ENCODE measurements around the gene STMN3. TPM values are rescaled to one million over a fixed set of nuclear protein-coding genes. Genes with fewer than 3 reads are reported as not detected.
A peak's percentile ranks its signal among the peaks of the same experiment; 100 is the strongest.

The STMN3 gene
- total RNA-seq, 2 experiments from 2014 or later: 15.4 to 17.6 TPM

DNA sequence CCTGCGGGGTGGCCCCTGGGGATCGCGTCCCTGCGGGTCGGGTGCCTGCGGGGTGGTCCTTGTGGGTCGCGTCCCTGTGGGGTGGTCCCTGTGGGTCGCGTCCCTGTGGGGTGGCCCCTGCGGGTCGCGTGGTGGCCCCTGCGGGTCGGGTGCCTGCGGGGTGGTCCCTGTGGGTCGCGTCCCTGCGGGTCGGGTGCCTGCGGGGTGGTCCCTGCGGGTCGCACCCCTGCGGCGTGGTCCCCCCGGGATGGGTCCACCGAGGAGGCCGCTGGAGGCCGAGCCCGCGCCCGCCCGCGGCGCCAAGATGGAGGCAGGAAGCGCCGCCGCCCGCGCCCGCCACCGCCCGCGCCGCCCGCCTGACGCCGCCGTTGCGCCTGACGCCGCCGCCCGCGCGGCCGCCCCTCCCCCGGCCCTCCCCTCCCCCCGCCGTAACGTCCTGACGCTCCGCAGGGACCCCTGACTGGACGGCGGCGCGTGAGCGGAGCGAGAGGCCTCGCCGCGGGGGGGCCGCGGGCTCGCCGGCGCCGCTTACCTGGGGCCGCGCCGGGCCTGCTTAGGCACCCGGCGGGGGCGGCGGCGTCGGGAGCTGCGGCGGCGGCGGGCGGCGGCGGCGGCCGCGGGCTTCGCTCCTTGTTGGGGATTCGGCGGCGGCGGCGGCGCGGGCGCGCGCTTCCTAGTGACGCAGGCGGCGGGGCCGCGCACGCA lies 26.6 kb downstream of the STMN3 start, which contains the start of gene GMEB2:
Gene GMEB2, minus strand, starts transcription at position 678 of the 705 bp plus-strand sequence. CDS start 7,704 bp downstream, outside the sequence.
- ChIA-PET POLR2A (interaction anchor here (0.6 to 1.5 kb wide), 7 partner anchors 9 to 354 kb away, joined by 3 to 12 read pairs (median 3); partner anchors contain the start of genes PRPF6, RTEL1 and STMN3), CTCF (interaction anchor here (1.0 to 1.2 kb wide), 2 partner anchors 15 to 110 kb away, joined by 3 to 4 read pairs; partner anchors contain the start of gene LIME1)
- Mint-ChIP-seq H3K27ac (peak within 1 kb of the TSS; percentile 97), H3K27me3 (no peaks in the 10 kb centered on the region), H3K4me1 (peaks cover 36% of the 10 kb centered on the region), H3K36me3 (ENCODE audit: low read depth) (peaks cover 28% of the 10 kb centered on the region), H3K4me3 (peak within 1 kb of the TSS; percentile 87), H3K9me3 (ENCODE audit: low read depth) (no peaks in the 10 kb centered on the region)
- peak; percentile 84 for DNase-seq
- ATAC-seq: peak; percentile 45
- intact Hi-C loops (cut with DNase I, micrococcal nuclease): loop anchor here (1.0 to 5.0 kb wide), 19 partner anchors 9 to 830 kb away; partner anchors contain the start of genes ARFGAP1 (in 1 of the 2), ARFRP1 (in 1 of the 2), DIDO1 (in 1 of the 2) and DNAJC5 (in 1 of the 2)

GRCh38 chr20:63625771-63626423 lies 27.3 kb downstream of the STMN3 start:
- H3K9me3 Mint-ChIP-seq (ENCODE audit: low read depth): no peaks in the 10 kb centered on the region
- CTCF ChIA-PET: interaction anchor here (1.0 kb wide), 1 partner anchor 88 kb away, joined by 3 read pairs; no protein-coding TSS in a partner anchor
- ATAC-seq (no peak), DNase-seq (peak; percentile 53)
- H3K27me3 Mint-ChIP-seq: no peaks in the 10 kb centered on the region
- intact Hi-C loops (cut with DNase I, micrococcal nuclease): loop anchor here (1.0 to 5.0 kb wide), 9 partner anchors 44 to 829 kb away; partner anchors contain the start of genes ARFGAP1 (in 1 of the 2), DIDO1 (in 1 of the 2), MRGBP (in 1 of the 2) and TCFL5 (in 1 of the 2)
- peak overlapping the region; percentile 94 for H3K27ac Mint-ChIP-seq
- peaks cover 30% of the 10 kb centered on the region for H3K36me3 Mint-ChIP-seq (ENCODE audit: low read depth)
- H3K4me3 Mint-ChIP-seq: peak overlapping the region; percentile 79
- POLR2A ChIA-PET: interaction anchor here (1.4 kb wide), 1 partner anchor 11 kb away, joined by 3 read pairs; no protein-coding TSS in a partner anchor
- peaks cover 33% of the 10 kb centered on the region for H3K4me1 Mint-ChIP-seq

GRCh38 chr20:63624486-63624885 lies 28.7 kb downstream of the STMN3 start:
- intact Hi-C loops (cut with DNase I, micrococcal nuclease): no loop called here
- Mint-ChIP-seq H3K4me3 (peak overlapping the region; percentile 15), H3K27ac (no peak overlapping the region), H3K27me3 (no peaks in the 10 kb centered on the region), H3K36me3 (ENCODE audit: low read depth) (peaks cover 25% of the 10 kb centered on the region), H3K9me3 (ENCODE audit: low read depth) (no peaks in the 10 kb centered on the region), H3K4me1 (peaks cover 27% of the 10 kb centered on the region)
- POLR2A ChIA-PET: interaction anchor here (0.6 kb wide), 1 partner anchor 14 kb away, joined by 9 read pairs; no protein-coding TSS in a partner anchor
- no peak for ATAC-seq
- DNase-seq: no peak
- CTCF ChIA-PET: interaction anchor here (0.5 to 0.8 kb wide), 3 partner anchors 18 to 521 kb away, joined by 3 to 4 read pairs (median 3); partner anchors contain the start of gene C20orf204

- ChIA-PET POLR2A (no interaction called here), CTCF (no interaction called here)
- H3K27ac Mint-ChIP-seq: no peak overlapping the region
- no peak for ATAC-seq
- no peak overlapping the region for H3K4me3 Mint-ChIP-seq
- no peaks in the 10 kb centered on the region for H3K27me3 Mint-ChIP-seq
- intact Hi-C loops (cut with DNase I, micrococcal nuclease): no loop called here
- H3K4me1 Mint-ChIP-seq: peaks cover 15% of the 10 kb centered on the region
- no peaks in the 10 kb centered on the region for H3K9me3 Mint-ChIP-seq (ENCODE audit: low read depth)
- DNase-seq: no peak
- peaks cover 20% of the 10 kb centered on the region for H3K36me3 Mint-ChIP-seq (ENCODE audit: low read depth)
These were observed 30.5 kb downstream of the STMN3 start for GRCh38 chr20:63622732-63623131.

- CTCF ChIA-PET: no interaction called here
These were observed 31.1 kb downstream of the STMN3 start for GRCh38 chr20:63622096-63622495.

DNA sequence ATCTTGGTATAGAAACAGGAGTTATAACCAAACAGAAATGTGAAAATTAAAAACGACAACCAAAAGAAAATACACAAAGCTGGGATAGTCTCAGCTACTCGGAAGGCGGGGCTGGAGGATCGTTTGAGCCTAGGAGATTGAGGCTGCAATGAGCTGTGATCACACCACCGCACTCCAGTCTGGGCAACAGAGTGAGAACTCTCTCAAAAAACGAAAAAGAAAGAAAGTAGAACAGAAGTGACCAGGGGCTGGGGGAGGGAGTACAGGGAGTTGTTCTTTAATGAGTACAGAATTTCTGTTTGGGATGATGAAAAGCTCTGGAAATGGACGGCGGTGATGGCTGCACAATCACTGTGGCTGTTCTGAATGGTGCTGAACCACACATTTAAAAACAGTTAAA lies 32.2 kb downstream of the STMN3 start:
- ChIA-PET CTCF (interaction anchor here (0.9 kb wide), 1 partner anchor 39 kb away, joined by 5 read pairs; no protein-coding TSS in a partner anchor), POLR2A (no interaction called here)
- DNase-seq (no peak), ATAC-seq (no peak)
- no peaks in the 10 kb centered on the region for H3K27me3 Mint-ChIP-seq
- H3K36me3 Mint-ChIP-seq (ENCODE audit: low read depth): peaks cover 29% of the 10 kb centered on the region
- peaks cover 15% of the 10 kb centered on the region for H3K4me1 Mint-ChIP-seq
- no peaks in the 10 kb centered on the region for H3K9me3 Mint-ChIP-seq (ENCODE audit: low read depth)
- intact Hi-C loops (cut with DNase I, micrococcal nuclease): no loop called here
- no peak overlapping the region for H3K4me3 Mint-ChIP-seq
- H3K27ac Mint-ChIP-seq: no peak overlapping the region

More at GRCh38 chr20:63622096-63622495, 31.1 kb downstream of the STMN3 start:
- Mint-ChIP-seq H3K27me3 (no peaks in the 10 kb centered on the region), H3K4me3 (no peak overlapping the region), H3K27ac (no peak overlapping the region), H3K4me1 (peaks cover 15% of the 10 kb centered on the region), H3K9me3 (ENCODE audit: low read depth) (no peaks in the 10 kb centered on the region), H3K36me3 (ENCODE audit: low read depth) (peaks cover 22% of the 10 kb centered on the region)
- ATAC-seq (no peak), DNase-seq (no peak)
- intact Hi-C loops (cut with DNase I, micrococcal nuclease): no loop called here
- POLR2A ChIA-PET: no interaction called here

DNA sequence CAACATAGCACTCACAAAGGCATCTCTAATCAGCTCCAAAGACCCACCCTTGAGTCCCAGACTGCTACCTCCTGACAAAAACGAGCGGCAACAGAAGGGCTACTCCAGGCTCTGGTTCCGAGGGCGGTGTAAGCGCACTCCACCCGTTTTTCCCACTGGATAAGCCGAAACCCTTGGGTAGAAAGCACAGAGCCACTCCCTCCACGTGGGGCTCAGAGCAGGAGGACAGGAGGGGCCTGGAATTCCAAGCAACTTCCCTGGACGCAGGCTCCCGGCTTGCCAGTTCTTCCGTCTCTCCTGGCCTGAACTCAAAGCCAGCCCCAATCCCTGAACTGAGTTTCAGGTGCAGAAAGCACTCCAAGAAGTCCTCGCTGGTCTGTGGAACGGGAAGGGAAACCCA lies 33.7 kb downstream of the STMN3 start:
- H3K27me3 Mint-ChIP-seq: no peaks in the 10 kb centered on the region
- peaks cover 11% of the 10 kb centered on the region for H3K4me1 Mint-ChIP-seq
- H3K36me3 Mint-ChIP-seq (ENCODE audit: low read depth): peaks cover 39% of the 10 kb centered on the region
- ChIA-PET POLR2A (no interaction called here), CTCF (no interaction called here)
- no peak for ATAC-seq
- H3K27ac Mint-ChIP-seq: no peak overlapping the region
- no peaks in the 10 kb centered on the region for H3K9me3 Mint-ChIP-seq (ENCODE audit: low read depth)
- no peak for DNase-seq
- no peak overlapping the region for H3K4me3 Mint-ChIP-seq
- intact Hi-C loops (cut with DNase I, micrococcal nuclease): no loop called here

DNA sequence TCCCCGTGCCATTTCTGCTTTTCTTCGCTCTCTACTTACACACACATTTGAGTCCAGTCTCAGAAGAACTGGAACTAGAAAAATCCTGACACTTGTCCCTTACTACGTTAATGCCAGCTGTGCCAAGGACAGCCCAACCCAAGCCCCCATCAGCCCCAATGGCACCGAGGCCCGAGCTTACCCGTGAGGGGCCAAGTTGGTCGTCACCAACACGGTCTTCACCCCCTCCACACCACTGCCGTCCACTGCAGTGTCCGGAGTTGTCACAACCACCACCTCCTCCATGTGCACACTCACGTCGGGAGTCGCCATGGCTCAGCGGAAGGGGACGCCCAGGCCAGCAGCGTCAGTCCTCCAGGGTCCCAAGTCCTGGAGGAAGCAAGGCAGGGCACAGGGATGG lies 34.1 kb downstream of the STMN3 start:
- ChIA-PET POLR2A (no interaction called here), CTCF (no interaction called here)
- DNase-seq: no peak
- Mint-ChIP-seq H3K9me3 (ENCODE audit: low read depth) (no peaks in the 10 kb centered on the region), H3K27me3 (no peaks in the 10 kb centered on the region), H3K4me3 (no peak overlapping the region), H3K4me1 (peaks cover 9% of the 10 kb centered on the region), H3K36me3 (ENCODE audit: low read depth) (peaks cover 37% of the 10 kb centered on the region), H3K27ac (no peak overlapping the region)
- no peak for ATAC-seq
- intact Hi-C loops (cut with DNase I, micrococcal nuclease): no loop called here

- no peak overlapping the region for H3K27ac Mint-ChIP-seq
These were observed 34.8 kb downstream of the STMN3 start for GRCh38 chr20:63618291-63618980.

DNA sequence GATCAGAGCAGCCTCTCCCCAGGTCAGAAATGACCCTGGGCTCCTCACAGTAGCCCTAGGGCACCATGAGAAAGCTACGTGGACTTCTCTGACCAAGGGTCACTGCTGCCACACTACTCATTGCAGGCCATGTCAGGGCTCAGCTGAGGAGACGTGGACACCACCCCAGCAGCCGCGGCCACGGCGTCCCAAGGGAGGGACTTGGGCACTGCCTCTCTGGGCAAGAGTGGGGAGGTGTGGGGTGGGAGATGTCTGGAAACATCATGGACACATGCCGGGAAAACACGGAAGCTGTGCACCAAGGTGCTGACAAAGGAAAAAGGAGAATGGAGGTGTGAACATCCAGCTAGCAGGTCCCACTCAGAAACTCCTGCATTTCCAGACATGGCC lies 35.4 kb downstream of the STMN3 start:
- CTCF ChIA-PET: interaction anchor here (0.6 kb wide), 1 partner anchor 223 kb away, joined by 3 read pairs; no protein-coding TSS in a partner anchor

More at GRCh38 chr20:63618291-63618980, 34.8 kb downstream of the STMN3 start:
- ATAC-seq: no peak
- Mint-ChIP-seq H3K27me3 (no peaks in the 10 kb centered on the region), H3K36me3 (ENCODE audit: low read depth) (peaks cover 39% of the 10 kb centered on the region), H3K9me3 (ENCODE audit: low read depth) (no peaks in the 10 kb centered on the region), H3K4me1 (peaks cover 9% of the 10 kb centered on the region), H3K4me3 (no peak overlapping the region)
- POLR2A ChIA-PET: no interaction called here
- CTCF ChIA-PET: interaction anchor here (0.6 kb wide), 2 partner anchors 223 to 697 kb away, joined by 3 read pairs; no protein-coding TSS in a partner anchor
- no peak for DNase-seq
- intact Hi-C loops (cut with DNase I, micrococcal nuclease): no loop called here

More for the DNA sequence above, 35.4 kb downstream of the STMN3 start:
- DNase-seq: no peak
- Mint-ChIP-seq H3K4me1 (peaks cover 8% of the 10 kb centered on the region), H3K36me3 (ENCODE audit: low read depth) (peaks cover 41% of the 10 kb centered on the region), H3K27me3 (no peaks in the 10 kb centered on the region), H3K4me3 (no peak overlapping the region), H3K9me3 (ENCODE audit: low read depth) (no peaks in the 10 kb centered on the region), H3K27ac (no peak overlapping the region)
- no peak for ATAC-seq
- POLR2A ChIA-PET: no interaction called here
- intact Hi-C loops (cut with DNase I, micrococcal nuclease): no loop called here
